ENCODE data around the gene PIGH.
A peak's percentile ranks its signal among the peaks of the same experiment; 100 is the strongest.
"Not testable (repeated sequence)": the region's sequence is repeated elsewhere in the genome, so short reads cannot be mapped to it uniquely, and the experiment has no call there.

The PIGH gene

DNA sequence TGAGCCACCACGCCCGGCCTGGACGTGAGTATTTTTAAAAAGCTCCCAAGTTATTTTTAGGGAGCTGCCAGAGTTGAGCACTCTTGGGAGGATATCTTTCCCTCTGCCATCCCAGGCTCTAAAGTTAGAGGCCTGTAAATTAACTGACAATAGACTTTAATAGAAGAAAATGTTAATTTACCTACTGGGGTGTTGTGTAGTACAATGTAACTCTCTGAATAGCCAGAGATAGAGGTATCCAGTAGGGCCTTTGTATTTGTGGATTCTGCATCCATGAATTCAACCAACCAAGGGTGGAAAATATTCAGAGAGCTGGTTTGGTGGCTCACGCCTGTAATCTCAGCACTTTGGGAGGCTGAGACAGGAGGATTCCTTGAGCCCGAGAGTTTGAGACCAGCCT is 7.6 kb upstream of the PIGH start:
- DNase-seq = no peak

DNA sequence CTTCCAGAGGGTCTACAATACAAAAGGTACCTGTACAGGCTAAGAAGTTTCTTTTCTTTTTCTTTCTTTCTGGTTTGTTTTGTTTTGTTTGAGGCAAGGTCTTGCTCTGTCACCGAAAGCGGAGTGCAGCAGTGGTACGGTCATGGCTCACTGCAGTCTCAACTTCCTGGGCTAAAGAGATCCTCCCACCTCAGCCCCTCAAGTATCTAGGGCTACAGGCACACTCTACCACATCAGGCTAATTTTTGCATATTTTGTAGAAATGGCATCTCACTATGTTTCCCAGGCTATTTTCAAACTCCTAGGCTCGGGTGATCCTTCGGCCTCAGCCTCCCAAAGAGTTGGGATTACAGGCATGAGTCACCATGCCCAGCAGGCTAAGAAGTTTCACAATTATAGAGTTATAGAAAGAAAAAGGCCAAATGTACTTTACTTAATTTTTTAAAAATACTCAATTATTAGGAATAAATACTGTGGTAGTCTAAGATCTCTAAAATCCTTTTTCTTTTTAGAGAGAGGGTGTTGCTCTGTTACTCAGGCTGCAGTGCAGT is 3.0 kb upstream of the PIGH start:
- peak; percentile 6 for DNase-seq

DNA sequence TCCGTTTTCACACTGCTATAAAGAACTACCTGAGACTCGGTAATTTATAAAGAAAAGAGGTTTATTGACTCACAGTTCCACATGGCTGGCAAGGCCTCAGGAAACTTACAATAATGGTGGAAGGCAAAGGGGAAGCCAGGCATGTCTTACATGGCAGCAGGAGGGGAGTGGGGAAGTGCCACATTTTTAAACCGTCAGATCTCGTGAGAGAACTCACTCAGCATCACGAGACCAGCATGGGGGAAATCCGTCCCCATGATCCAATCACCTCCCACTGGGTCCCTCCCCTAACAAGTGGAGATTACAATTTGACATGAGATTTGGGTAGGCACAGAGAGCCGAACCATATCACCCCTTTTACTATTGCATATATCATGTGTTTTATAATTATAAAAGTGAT is 2.0 kb upstream of the PIGH start:
- no peak for DNase-seq

DNA sequence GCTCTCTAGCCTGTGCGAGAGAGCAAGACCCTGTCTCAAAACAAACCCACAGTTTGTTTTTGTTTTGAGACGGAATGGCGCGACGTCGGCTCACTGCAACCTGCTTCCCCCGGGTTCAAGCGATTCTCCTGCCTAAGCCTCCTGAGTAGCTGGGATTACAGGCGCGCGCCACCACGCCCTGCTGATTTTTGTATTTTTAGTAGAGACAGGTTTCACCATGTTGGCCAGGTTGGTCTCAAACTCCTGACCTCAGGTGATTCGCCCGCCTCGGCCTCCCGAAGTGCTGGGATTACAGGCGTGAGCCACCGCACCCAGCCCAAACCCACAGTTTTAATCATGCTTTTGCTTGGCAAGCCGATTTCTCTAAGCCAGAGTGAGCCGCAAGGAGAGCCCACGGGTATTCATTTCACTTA is 500 bp upstream of the PIGH start:
- DNase-seq = not testable (repeated sequence)

DNA sequence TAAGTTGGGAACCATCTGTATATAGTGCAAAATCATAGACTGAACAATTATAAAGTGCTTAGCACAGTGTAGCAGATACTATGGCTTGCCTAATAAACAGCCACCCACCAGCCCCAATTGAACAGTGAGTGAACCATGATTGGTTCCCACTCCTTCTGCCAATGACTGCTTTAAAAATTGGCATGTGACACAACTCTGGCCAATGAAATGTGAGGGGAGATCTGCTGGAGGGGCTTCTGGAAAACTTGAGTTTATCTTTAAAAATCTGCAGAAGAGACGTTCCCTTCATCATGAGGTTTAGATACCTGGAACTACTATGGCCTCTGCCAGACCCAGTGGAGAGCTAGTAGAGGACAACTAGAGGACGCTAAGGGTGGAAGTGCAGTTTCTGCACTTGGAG is 4.7 kb downstream of the PIGH start:
- DNase-seq = no peak

DNA sequence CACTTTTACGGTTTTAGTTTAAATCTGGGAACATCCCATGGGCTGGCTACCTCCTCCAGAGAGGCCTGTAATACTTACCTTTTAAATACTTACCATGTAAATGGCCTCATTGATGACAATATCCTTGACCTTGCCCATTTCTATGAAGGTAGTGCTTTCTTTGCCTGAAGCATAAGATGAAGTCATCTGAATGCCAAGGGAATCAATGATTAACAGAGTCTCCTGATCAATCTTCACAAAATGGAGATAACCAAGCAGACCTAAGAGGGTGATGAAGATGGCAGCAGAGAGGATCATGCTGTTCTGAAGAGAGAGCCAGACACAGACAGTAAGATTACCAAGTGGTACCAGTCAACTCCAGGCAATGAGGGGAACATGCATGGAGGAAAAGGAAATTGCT is 6.4 kb downstream of the PIGH start:
- DNase-seq = not testable (repeated sequence)

DNA sequence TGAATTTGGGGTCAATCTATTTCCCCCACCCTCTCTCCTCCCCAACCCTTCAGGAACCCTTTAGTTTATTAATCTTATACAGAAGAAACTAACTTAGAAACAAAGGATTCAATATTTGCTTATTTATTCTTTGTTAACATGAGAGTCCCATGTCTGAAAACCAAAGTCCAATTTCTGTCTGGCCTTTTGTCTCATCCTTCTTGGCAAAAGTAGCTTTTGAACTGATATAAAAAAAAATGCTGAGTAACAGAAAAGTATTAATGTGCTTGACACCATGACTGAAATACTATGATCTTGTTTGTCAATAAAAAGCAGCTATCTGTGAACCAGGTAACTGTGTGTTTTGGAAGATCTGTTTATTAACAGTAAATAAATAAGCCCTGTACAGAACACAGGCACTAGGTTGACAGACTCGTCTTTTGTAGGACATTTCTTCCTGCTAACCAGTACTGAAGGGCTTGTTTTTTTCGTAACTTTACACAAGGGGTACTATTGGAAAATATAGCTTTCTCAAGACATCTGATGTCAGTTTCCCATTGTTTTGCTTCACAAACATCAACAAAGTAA is 10.8 kb downstream of the PIGH start:
- DNase-seq = no peak

DNA sequence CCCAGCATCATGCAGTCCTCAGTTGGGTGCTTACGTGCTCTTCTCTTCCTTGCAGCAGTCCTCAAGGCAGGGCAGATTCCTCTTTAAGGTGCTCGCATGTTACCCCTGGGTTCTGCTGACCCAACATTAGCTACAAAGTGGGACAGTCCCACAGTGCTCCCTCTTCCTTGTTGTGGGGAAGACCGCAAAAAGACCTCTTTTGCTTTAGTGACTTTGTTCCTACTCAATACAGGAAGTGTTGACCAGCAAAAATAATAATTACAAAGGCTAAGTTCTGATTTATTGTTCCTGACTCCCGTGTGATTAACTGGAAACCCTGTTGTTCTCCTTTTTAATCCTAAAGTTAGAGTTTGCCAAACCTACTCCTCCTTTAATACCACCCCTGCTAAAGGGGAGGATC is 13.7 kb downstream of the PIGH start:
- no peak for DNase-seq

DNA sequence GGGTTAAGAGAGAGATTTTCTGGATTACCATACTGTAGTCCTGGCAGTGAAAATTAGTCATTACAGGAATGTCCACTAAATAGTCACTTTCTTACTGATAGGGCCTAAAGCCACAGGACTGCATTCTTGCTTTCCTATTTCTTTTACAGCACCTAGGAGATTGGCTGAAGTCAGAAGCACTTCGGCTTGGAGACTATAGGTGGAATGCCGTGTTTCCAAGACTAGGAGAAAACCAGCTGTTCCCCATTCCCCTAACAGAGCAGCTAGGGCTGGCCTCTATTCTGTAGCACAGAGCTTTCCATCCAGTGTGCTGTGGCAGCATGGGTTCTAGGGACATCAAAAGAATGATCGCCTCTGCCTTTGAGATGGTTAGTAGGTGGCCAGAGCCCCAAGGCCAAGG is 15.1 kb downstream of the PIGH start:
- DNase-seq = no peak

DNA sequence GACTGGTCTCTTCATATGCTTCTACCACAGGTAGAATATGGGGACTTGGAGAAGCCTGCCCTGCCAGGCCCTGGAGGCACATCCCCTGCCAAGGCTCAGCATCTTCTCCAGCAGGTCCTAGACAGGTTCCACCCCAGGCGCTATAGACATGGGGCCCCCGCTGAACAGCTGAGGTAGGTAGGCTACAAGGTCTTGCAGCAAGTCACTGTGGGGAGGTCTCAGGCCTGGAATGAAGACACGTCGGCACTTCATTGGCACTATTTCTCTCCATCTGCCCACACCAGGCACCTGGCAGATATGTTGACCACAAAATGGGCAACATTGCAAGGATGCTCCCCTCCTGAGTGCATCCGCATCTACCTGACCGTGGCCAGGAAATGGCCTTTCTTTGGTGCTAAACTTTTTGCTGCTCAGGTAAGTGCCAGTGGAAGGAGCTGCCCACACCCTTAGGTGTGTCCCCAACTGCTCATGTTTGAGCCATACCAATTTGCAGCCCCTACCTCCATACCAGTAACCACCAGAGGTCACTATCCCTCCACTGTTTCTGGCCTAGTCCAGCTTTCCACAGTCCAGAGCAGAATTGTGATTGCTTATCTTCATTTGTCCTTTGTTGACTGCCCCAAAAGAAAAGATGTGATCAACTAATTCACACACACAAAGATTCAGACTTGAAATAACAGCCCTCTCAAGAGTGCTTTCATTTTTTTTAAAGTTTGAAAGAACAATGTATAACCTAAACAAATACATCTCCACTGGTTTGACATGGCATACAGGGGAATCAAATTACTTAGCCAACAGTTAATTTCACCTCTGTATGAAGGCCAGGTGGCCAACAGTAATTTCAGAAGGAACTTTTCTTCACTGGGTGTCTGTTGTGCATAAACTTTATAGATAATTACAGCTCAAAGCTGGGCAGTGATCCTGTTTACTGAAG is 16.1 kb downstream of the PIGH start:
- DNase-seq = peak; percentile 29

DNA sequence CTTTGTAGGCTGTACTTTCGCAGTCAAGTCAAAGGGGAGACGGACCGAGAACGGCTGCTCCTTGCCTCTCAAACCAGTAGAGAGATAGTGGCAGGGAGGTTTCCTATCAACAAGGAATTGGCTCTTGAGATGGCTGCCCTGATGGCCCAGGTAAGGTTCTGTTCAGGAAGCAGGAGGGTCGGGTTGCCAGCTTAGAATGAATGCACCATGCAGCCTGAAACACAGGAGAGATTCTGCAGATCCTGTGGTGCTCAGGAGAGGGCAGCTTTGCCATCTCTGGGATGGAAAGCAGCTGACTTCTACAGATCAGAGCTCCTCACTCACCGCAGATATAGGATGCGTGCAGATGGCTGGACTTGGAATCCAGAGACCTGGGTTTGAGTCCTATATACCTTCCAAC is 18.0 kb downstream of the PIGH start:
- DNase-seq = no peak

DNA sequence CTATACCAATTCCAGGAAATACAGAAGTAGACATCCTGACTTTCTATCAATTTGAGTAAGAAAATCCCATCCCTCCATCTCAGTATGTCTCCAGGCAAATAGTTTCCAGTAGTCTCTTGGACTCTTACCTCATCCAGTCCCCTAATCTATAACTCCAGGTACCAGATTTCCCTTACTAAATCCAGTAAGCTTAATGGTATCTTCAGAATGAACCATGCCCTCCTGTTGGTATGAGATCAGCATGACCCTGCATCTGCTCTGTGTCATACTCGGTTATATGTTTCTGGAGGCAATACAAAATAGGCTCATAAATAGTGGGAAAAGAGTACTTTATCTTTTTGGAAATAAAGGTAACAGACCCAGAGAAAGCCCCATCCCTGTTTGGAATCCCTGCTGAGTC is 18.4 kb downstream of the PIGH start:
- DNase-seq = no peak

DNA sequence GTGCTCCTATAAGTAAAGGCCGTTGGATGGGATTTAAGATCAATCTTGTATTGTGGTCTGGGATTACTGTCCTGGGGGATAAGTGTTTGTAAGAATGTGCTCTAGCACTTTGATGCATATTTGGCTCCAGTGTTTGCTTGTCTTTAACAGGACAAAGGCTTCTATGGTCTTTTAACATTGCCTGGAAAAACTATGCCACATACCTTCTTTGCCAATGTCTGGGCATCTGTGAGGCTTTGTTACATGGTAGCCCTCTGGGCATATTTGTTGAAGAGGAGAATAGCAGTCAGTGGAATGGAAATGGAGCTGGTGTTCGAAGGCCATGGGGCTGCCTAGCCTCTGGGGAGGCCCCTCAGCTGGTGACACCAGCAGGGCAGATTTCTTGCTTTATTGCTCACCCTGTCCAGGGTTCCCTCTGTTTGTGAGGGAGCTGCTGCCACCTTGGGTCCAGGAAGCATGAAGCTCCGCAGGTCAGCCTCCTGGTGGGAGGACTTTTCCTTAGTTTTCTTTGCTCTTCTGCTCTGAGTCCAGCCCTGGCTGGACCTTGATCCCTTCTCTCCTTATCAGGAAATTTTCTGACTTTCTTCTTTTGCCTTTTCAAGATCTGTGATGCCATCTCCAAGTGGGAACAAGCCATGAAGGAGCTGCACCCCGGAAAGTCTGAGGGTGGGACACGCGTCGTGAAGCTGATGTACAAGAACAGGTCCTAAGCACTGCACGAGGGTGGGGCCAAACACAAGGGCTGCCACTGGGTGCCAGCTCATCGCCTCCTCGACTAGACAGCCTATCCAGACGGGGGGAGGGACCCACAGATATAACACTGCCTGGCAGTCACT is 19.5 kb downstream of the PIGH start:
- DNase-seq = no peak

DNA sequence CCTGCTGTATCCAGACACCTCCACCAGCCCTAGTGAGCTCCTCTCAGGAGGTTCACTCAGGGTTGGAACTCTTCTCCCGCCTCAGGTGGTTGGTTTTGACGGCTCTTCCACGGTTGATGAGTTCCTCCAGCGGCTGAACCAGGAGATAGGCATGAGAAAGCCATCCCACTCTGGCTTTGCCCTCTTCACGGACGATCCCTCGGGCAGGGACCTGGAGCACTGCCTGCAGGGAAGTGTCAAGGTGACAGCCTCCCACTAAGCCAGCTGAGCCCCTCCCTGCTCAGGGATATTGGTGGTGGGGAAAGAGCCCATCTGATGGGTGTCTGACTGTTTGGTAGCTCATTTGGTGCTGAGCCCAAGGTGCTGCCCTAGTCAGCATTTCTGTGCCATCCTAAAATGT is 20.4 kb downstream of the PIGH start:
- DNase-seq = no peak

DNA sequence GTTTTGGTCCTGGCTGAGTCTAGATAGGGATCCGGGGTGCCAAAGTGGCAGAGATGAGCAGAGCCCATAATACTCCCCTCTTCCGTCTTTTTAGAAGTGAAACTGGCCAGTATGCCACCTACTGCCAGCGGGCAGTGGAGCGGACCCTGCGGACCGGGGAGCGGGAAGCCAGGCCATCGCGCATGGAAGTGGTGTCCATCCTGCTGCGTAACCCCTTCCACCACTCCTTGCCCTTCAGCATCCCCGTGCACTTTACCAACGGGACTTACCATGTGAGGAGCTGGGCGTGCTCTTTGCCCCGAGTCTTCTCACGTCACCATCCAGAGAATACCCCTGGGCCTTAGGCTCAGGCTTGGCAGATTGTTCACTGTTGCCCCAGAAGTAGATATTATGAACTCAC is 21.0 kb downstream of the PIGH start:
- no peak for DNase-seq

DNA sequence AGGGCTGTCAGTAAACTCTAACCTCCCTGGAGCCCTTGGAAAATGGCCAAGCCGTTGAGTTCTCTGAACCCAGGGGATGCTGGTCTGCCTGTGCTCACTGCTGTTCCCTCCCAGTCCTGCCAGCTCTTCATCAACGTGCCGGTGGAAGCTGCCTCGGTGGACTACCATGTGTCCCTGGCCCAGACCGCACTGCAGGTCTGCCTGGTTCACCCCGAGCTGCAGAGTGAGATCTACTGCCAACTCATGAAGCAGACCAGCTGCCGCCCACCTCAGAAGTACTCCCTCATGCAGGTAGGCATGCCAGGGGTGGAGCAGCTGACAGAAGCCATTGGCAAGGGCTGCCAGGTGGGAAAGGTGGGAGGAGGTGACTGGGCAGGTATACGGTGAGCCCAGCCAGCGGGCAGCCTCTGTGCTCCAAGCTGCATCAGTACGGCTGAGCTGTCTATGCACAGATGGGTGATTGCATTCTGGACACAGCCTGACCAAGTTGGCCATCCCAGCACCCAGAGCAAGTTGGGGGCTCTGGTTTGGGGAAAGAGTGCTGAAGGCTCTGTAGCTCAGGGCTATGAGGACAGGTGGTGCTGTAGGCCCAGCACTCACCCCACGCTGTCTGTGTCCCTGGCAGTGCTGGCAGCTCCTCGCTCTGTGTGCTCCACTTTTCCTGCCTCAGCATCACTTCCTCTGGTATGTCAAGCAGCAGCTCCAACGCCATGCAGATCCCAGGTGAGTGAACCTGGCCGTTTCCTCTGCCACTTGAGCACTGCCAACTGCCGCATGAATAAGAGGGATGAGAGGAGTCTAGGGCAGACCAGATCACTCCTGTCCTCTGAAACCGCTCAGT is 21.9 kb downstream of the PIGH start:
- DNase-seq = no peak

DNA sequence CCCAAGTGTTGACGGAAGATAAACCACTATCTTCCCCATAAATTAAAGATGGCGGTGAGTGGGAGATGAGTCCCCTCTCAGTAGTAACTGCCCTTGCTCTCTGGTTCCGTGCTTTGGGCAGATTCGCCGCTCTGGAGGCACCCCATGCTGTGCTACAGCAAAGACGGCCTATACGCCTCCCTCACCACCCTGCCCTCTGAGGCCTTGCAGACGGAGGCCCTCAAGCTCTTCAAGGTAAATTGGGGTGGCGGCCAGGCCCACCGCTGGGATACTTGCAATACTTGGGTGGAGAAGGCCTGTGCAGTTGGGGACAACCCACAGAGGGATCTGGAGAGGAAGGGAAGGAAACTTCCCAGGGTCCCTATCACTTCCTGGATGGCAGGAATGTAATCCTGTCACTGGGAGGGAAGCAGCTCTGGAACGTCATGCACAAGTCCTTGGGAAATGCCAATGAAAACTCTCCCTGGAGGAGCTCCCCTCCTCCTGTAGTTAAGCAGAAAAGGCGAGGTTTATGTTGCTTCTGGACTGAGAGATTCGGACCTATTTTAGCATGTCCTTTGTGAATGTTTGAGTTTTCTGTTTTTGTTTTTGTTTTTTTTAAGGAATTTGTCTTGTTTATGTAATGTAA is 22.8 kb downstream of the PIGH start:
- DNase-seq = no peak

DNA sequence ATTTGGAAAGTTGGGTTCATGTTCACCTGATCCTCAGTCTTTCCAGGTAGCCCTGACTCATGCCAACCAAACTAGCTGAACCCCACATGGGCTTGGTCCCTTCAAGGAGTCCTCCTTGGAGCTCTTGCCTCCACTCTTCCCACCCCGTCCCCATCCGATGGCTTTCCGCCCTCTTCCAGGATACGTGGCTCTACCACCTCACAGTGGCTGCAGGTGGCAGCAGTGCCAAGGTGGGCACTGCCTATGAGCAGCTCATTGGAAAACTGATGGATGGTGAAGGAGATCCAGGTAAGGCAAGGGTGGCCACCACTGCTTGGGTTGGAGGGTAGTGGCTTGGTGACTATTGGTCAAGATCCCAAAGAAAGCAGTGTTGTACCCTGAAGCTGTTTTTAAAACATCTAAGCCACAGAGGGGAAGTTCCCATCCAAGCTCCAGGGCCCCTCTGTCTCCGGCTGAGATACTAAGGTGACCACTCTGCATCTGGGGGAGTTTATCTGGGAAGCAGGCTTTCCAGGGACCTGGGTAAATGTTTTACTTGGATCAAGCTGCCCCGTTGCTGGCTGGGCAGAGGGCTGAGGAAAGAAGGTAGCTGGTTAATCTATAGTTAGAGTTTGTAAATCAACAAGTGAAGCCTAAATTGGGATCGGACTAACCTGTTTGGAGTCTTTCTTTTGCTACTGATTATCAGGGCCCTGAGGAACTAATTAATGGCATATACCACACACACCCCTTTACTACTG is 23.7 kb downstream of the PIGH start:
- no peak for DNase-seq

DNA sequence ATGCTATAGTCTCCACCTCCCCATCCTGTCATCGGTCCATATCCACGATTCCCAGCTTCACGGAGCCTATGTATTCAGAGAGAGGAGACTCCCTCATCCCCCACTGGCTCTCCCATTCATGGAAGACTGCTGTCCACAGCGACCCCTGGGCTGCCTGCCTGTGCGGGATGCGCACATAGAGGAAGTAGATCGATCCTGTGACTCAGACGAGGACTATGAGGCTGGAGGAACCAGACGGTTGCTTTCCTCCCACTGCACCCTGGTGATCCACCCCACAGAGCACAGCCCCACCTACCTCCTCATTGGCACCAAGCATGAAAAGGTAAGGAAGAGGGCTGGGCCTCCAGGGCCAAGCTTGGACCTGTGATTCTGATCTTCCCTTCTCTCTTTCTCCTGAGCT is 24.4 kb downstream of the PIGH start:
- no peak for DNase-seq

DNA sequence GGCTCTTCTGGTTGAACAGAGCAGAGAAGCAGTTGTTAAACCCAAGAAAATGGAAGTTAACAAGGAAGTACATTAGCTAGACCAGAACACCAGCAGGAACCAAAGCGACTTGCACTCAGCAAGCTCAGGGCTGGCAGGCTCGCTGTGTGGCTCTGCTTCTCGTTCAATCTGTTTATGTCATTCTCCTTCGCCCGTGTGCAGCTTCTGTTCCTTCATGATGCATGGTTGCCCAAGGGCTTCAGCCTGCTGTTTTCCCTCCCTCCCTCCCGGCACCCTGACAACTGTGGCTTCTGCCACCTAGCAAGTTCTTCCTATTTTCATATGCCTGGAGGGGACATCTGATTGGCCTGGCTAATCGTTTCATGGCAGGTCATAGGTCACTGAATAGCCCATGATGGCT is 25.3 kb downstream of the PIGH start:
- DNase-seq = no peak

DNA sequence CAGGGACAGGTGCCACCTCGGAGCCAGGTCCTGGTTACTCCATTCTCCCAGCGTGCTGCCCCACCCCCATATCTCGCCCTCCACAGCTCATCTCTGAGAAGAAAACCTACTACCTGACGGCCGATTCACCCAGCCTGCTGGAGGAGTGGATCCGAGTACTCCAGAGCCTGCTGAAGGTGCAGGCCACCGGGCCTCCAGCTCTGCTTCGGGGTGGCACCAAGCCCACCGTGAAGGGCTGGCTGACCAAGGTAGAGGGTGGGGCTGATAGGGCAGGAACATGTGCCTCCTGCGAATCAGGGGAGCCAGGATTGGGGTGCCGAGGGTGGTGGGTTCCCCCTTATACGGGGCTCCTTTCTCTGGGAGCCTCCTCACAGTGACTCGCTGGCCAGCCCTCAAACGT is 25.9 kb downstream of the PIGH start:
- DNase-seq = no peak

All from HCEC 1CT (cell line).